ENCODE results near the gene UTRN.

GRCh38 chr6:144334150-144334708 lies 49.1 kb downstream of the UTRN start:
- TF ChIP-seq CTCF (optimal IDR thresholded peaks at IDR 0.05 in 1 of 3, IDR thresholded peaks at IDR 0.05 in 1 of 3, conservative IDR thresholded peaks at IDR 0.05 in 1 of 3; ENCODE audit: extremely low read depth in 1 of 3, insufficient read depth in 2 of 3, low read length in 3 of 3) = no peak
- no peak for TF ChIP-seq EZH2 (IDR thresholded peaks at IDR 0.05; ENCODE audit: low read length)
